A673 (cell line): ENCODE data around the gene C14orf132.

Experiments used
- CTCF ChIP-seq: fragments of 300-800, 200-600 bp; sonication (generic); conservative IDR thresholded peaks from 2 replicates; pipeline ENCODE4 v1.5.1; 2017; ENCODE audit warnings: low read depth, mild to moderate bottlenecking, antibody characterized with exemption, low read length, moderate library complexity, mixed read lengths
- EZH2 ChIP-seq: fragments of 200-600 bp; sonication (generic); IDR thresholded peaks from 2 replicates; pipeline ENCODE4 v1.6.1; 2017; ENCODE audit warnings: borderline replicate concordance, low read depth, mild to moderate bottlenecking, mixed read lengths, antibody characterized with exemption, low read length; ENCODE audit not compliant: poor library complexity, severe bottlenecking

- no peak for TF ChIP-seq EZH2
- TF ChIP-seq CTCF = no peak
Measured at GRCh38 chr14:96040828-96041371, 1.7 kb downstream of the C14orf132 start.
